Liver (tissue), 3 donors: ENCODE data around the gene SLC35F2.

ENCODE experiments used
- RXRA ChIP-seq, 2 donors: IDR thresholded peaks; 2 replicates each; pipeline ENCODE4 v1.6.1; 2017 to 2018; ENCODE audit warnings: antibody characterized with exemption in 2 of 2, mild to moderate bottlenecking in 1 of 2
- SP1 ChIP-seq: IDR thresholded peaks from 2 replicates; pipeline ENCODE4 v1.6.1; 2018; ENCODE audit warnings: antibody characterized with exemption, mild to moderate bottlenecking
- TF ChIP-seq, protein P1 (sequence below): fragments of 150-350 bp; IDR thresholded peaks from 2 replicates; pipeline ENCODE4 v1.5.1; 2017; ENCODE audit warnings: improper control_type of control experiment, low read depth, low read length; ENCODE audit not compliant: missing input control
- donor health status: healthy.
- donor health status: healthy.

DNA sequence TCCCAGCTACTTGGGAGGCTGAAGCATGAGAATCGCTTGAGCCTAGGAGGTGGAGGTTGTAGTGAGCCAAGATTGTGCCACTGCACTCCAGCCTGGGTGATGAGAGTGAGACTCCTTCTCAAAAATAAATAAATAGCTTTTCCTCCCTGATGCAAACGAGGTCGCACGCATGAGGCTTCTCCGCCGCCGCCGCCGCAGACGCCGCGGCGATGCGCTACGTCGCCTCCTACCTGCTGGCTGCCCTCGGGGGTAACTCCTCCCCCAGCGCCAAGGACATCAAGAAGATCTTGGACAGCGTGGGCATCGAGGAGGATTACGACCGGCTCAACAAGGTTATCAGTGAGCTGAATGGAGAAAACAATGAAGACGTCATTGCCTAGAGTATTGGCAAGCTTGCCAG lies 49.6 kb upstream of the SLC35F2 start:
- TF ChIP-seq, protein P1, sequence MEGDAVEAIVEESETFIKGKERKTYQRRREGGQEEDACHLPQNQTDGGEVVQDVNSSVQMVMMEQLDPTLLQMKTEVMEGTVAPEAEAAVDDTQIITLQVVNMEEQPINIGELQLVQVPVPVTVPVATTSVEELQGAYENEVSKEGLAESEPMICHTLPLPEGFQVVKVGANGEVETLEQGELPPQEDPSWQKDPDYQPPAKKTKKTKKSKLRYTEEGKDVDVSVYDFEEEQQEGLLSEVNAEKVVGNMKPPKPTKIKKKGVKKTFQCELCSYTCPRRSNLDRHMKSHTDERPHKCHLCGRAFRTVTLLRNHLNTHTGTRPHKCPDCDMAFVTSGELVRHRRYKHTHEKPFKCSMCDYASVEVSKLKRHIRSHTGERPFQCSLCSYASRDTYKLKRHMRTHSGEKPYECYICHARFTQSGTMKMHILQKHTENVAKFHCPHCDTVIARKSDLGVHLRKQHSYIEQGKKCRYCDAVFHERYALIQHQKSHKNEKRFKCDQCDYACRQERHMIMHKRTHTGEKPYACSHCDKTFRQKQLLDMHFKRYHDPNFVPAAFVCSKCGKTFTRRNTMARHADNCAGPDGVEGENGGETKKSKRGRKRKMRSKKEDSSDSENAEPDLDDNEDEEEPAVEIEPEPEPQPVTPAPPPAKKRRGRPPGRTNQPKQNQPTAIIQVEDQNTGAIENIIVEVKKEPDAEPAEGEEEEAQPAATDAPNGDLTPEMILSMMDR, result no peak
- TF ChIP-seq SP1 (no peak), RXRA (IDR thresholded peaks at IDR 0.05) (no peak)
